Measurements from ENCODE around the gene SEMA4D.
"Not testable (repeated sequence)": the region's sequence is repeated elsewhere in the genome, so short reads cannot be mapped to it uniquely, and the experiment has no call there.

SEMA4D gene

GRCh38 chr9:89480825-89481537, 16.9 kb downstream of the SEMA4D start:
- no peak for DNase-seq

- not testable (repeated sequence) for DNase-seq
Measured at GRCh38 chr9:89480372-89480771, 17.5 kb downstream of the SEMA4D start.

GRCh38 chr9:89479669-89480011, 18.3 kb downstream of the SEMA4D start:
- not testable (repeated sequence) for DNase-seq

GRCh38 chr9:89478821-89479668, 18.9 kb downstream of the SEMA4D start:
- DNase-seq = no peak

GRCh38 chr9:89477811-89478630, 19.9 kb downstream of the SEMA4D start:
- no peak for DNase-seq

- no peak for DNase-seq
Measured at GRCh38 chr9:89477384-89477783, 20.5 kb downstream of the SEMA4D start.

- no peak for DNase-seq
Measured at GRCh38 chr9:89476546-89476945, 21.4 kb downstream of the SEMA4D start.

- no peak for DNase-seq
Measured at GRCh38 chr9:89475891-89476440, 21.9 kb downstream of the SEMA4D start.

GRCh38 chr9:89474939-89475338, 23.0 kb downstream of the SEMA4D start:
- DNase-seq = no peak

- peak; percentile 64 for DNase-seq
Measured at GRCh38 chr9:89473762-89474469, 24.0 kb downstream of the SEMA4D start.

- DNase-seq = not testable (repeated sequence)
Measured at GRCh38 chr9:89471796-89472320, 26.1 kb downstream of the SEMA4D start.

GRCh38 chr9:89471390-89471789, 26.5 kb downstream of the SEMA4D start:
- no peak for DNase-seq

- no peak for DNase-seq
Measured at GRCh38 chr9:89470224-89470839, 27.6 kb downstream of the SEMA4D start.

GRCh38 chr9:89469003-89469402, 28.9 kb downstream of the SEMA4D start:
- no peak for DNase-seq

GRCh38 chr9:89468281-89468960, 29.5 kb downstream of the SEMA4D start:
- no peak for DNase-seq

- no peak for DNase-seq
Measured at GRCh38 chr9:89467278-89467625, 30.7 kb downstream of the SEMA4D start.

GRCh38 chr9:89466451-89467277, 31.2 kb downstream of the SEMA4D start:
- DNase-seq = no peak

GRCh38 chr9:89465726-89466308, 32.1 kb downstream of the SEMA4D start:
- DNase-seq = no peak

GRCh38 chr9:89465001-89465451, 32.9 kb downstream of the SEMA4D start:
- DNase-seq = no peak

All from NCI-H1092 treated with DMSO at 0.1 percent for 48 hours (cell line).